ENCODE measurements around the gene KCNK10.

Gene KCNK10

DNA sequence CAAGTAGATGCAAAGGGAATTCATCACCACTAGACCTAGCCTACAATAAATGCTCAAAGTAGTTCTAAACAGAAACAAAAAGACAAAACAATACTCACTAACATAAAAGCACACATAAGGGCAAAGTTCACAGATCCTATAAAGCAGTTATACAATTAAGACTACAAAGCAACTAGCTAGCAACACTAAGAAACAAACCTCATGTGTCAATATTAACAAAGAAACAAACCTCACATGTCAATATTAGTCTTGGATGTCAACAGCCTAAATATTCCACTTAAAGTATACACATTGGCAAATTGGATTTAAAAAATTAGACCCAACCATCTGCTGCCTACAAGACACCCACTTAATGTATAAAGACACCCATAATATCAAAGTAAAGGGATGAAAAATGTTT, 152.7 kb downstream of the KCNK10 start:
- DNase-seq = no peak

DNA sequence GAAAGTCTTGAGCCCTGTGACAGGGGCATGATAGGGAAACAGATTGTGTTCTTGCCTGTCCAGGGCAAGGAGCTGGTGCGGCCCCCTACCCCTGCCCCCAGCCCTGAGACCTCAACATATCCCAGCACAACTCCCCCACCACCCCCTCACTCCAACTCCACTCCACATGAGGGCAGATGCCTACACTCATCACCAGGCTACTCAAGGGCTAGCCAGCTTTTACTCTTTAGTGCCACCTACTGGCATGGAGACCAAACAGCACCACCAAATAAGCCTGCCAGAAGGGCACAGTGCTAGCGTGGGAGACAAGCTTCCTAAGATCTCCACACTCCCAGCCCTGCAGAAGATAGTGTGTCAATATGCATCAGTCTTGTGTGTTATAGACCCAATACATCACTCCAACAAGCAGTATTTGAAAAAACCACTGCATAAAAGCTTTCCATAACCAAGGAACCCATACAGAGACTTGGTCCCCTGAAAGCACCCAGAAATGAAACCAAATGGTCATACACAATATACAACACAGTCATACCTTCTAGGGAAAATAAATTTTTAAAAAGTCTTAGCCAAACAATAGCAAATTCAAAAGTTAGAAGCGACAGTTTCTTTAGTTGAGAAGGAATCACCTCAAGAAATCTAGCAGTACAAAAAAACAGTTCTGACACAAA, 154.4 kb downstream of the KCNK10 start:
- DNase-seq = peak; percentile 42

DNA sequence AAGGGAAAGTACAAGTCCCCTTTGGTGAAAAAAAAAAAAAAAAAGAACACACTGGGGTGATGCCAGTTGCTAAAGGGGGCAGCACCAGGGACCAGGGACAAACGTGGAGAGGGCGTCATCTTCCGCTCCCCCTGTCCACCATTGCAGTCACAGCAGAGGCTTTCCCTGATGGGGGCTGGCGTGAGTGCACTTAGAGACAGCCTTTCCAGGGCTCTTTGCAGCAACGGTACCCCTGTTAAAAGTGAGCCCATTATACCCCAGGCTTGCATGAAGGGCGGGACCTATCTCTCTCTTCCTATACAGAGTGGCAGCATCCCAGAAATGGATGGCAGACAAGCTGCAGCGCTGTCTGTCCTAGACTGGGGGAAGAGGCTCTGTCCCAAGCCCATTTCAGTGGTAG, 155.0 kb downstream of the KCNK10 start:
- no peak for DNase-seq

DNA sequence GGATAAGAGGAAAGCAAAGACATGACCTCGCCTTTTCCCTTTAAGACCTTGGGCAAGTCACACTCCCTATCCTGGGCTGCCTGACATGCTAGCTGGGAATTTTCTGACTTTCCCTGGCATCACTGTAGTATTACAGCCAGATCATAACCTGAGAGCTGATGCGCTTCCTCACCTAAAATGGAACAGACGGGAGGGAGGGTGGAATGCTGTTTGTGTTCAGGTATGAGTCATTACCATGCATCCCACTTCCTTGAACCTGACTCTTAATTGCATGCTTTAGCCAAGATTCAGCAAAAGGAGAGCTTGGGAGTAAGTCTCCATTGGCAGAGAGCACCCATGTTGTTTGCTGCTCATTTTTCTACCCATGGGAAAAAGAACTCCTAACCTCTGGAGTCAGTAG, 156.5 kb downstream of the KCNK10 start:
- DNase-seq = no peak

DNA sequence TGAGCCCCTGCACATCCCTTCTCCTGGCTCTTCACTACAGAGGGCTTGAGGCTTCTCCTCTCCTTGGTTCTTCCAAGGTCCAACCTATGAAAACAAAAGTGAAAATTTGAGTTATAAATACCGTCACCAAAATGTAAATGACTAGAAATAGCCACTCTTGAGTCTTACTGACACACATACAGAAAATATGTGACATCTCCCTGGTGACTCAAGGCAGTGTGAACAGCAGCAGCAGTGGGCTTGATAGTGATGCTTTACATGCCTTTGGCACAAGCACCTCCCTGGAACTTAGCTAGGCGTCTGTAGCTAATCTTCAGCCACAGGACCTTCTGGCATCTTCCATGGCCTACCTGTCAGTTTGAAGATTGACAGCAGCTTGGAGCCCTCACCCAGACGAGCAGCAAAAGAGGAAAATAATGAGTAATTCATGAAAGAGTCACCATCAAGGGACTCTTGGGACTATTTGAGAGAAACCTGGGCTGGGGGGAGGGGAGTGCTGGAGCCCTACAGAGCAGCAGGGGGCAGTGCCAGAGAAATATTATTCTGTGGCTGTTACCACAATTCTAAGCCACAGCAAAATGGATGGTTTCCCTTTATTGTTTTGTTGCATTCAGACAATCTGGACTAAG, 158.0 kb downstream of the KCNK10 start:
- DNase-seq = no peak

DNA sequence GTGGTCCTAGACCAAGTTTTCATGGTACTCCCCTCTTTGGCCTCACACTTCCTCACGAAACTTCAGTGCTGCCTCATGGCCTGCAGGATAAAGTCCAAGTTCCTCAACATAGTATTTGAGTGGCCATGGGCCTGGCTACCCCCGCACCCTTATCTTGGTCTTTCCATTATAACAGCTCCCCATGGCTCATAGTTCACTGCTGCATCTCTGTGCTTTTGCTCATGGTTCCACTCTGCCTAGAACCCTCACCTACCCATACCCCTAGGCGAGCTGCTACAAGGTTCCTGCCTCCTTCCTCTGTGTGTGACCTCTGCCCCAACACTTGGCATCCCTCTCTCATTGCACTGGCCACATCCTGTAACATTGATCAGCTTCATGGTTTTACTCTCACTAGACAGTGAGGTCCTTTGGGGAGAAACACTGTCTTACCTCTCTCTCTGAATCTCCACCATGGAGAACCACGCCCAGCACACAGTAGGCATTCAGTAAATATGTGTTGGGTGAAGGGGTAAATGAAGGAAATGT, 159.3 kb downstream of the KCNK10 start:
- DNase-seq = no peak

DNA sequence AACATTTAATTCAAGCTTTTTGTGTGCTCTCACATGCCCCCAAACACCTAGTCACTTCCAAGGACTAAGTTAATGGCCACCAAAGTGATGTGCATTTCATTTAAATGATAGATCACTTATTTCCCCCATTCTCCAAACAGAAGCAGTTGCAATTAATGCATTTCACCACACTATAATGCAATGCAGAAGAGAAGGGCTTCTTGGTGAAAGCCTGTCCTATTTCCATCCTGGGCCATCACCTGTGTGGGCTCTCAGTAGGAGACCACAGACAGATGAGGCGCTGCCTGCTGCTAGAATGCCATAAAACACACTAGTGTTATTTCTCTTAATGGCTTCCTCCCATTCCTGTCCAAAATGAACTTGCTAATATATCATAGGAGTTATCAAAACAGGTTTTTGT, 166.9 kb downstream of the KCNK10 start:
- no peak for DNase-seq

DNA sequence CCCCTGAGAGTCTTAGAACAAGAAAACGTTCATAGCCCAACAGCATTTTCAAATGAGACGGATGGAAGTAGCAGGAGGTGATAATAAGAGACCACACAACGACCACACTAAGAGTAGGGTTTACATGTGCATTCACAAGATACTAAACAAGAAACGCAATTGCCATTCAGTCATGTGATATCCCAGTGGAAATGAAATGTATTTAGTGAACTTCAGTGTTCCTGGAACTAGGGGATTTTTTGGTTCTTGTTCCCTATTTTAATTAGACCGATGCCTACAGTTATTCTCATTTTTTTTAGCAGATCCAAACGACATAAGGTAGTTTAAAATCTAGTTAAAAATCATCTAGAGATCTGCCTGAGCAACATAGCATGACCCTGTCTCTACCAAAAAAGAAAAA, 168.1 kb downstream of the KCNK10 start:
- DNase-seq = no peak

DNA sequence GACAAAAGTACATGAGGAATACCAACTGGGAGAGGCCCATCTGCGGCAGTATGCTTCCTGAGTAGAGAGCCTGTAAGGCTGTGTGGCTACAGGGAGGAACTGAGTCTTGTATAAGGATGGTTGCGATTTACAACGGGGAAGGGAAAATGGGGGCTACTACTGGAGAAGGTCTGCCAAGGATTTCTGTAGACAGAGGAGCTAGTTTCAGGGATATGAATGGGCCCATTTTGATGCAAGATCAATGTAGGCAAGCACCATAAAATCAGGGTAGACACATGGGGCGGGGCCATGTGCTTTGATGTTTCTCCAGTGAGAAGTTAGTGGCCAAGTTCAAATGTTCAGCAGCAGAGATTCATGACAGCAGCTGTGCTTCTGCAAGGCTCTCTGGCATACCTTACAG, 168.7 kb downstream of the KCNK10 start:
- no peak for DNase-seq

DNA sequence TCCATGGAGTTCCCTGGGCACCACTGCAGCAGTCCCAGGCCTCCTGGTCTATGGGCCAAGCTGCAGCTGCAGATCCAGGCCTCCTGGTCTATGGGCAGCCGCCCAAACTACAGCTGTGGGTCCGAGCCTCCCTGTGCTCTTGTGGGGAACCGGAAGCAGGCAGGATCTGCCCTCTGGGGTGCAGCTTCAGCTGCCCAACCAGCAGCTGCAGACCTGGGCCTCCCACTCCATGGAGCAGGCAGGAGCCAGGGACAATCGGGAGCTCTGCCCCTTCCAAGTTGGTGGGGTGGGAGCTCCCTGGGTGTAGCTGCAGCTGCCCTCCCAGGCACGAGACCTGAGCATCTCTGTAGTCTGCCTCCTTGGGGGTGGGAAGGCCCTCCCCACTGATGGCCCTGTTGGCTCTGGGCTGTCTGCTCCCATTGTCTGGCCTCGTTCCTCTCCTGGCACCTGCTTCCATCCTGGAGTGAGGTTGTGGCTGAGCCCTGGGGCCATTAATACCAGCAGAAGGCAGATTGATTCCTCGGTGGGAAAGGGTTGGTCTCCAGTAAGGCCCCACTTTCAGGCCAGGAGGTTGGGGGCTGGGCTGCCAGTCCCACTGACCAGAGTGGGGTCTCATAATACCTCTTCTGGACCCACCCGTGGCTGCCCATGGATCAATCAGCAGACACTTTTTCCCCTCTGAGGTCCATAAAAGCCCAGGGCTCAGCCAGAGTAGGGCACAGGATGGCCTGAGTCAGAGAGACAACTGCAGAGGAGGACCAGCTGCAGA, 176.0 kb downstream of the KCNK10 start:
- DNase-seq = no peak

DNA sequence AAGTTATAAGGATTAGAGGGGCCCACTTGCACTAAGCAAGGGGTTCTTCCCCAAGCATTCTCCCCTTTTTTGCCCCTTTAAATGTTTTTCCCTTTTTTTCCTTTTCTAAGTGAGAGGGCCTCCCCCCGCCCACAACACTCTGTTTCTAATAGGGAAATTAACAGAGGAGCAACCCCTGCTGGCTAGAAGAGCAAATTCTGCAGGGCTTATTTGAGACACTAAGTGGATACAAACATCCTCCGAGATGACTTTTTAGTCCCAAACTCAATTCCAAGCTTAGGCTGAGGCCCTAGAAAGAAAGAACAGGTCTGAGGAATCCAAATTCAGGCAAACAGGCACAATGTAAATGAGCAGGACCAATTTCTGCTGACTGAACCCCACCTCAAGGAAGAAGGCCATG, 179.3 kb downstream of the KCNK10 start:
- DNase-seq = no peak

DNA sequence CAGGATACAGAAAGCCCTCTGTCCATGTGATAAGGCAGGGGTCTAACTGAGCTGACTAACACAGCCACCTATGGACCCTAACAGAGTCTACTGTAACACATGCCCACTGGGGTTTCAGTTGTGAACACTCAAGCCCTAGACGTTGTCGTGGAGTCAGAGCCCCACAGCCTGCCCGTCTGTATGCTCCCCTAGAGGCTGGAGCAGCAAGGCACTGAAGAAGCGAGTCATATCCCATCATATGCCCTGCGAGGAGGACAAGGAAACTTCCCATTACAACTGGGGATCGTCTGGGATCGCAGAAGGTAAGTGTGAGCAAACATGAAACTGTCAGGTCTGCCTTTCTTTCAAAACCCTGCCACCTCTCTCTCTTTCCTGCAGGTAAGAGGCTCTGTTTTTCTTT, 180.1 kb downstream of the KCNK10 start:
- no peak for DNase-seq

DNA sequence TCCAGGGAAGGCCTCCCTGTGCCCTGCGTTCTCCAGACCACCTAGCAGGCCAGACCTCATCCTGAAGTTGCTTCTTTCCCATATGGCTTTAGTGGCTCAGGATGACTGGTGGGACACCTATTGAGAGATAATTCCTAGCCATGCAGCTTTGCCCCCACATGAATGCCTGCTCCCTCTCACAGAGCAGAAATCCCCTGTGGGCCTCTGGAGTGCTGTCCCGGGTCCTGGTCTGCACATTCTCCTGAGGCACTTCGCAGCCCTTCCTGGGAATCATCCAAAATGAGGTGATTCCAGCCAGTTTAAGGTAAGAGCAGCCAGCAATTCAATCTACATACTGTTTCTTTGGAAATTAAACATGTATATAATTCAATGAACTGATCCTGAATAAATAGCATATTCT, 182.2 kb downstream of the KCNK10 start:
- DNase-seq = no peak

DNA sequence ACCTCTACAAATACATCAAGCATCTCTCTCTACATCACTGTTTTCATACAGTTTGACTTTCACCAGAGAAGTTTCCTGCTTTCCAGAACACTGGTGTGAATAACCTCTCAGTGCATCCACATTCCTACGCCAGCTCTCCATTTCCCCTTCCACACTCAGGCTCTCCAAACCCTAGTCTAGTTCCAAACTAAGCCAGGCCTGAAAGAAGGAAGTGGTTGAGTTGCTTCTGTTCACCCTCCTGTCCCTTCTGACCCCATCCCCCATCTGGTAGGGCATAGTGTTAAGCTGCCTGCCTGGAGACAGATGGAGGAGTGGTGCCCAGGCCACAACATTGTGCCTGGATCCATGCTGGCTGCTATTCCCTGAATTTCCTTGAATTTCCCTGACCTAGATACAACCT, 185.7 kb downstream of the KCNK10 start:
- DNase-seq = no peak
